Osteocyte (in vitro differentiated cells): ENCODE measurements around the gene MPV17L. TPM values are rescaled to one million over a fixed set of nuclear protein-coding genes. Genes with fewer than 3 reads are reported as not detected.
"Not testable (repeated sequence)": the region's sequence is repeated elsewhere in the genome, so short reads cannot be mapped to it uniquely, and the experiment has no call there.

Experiments
- DNase-seq: peaks from one replicate; pipeline ENCODE4 v3.0.0; 2021; ENCODE audit warnings: mixed read lengths; ENCODE audit not compliant: unreplicated experiment; ENCODE audit errors: extremely low spot score
- H3K27ac Mint-ChIP-seq: one replicate; pipeline ENCODE4 v1.8.0; 2021; ENCODE audit warnings: mild to moderate bottlenecking, mixed read lengths; ENCODE audit not compliant: unreplicated experiment
- H3K27me3 Mint-ChIP-seq: one replicate; pipeline ENCODE4 v1.8.0; 2021; ENCODE audit warnings: mixed read lengths; ENCODE audit not compliant: unreplicated experiment
- H3K36me3 Mint-ChIP-seq: one replicate; pipeline ENCODE4 v1.8.0; 2021; ENCODE audit warnings: mixed read lengths; ENCODE audit not compliant: unreplicated experiment
- H3K4me1 Mint-ChIP-seq: one replicate; pipeline ENCODE4 v1.8.0; 2021; ENCODE audit warnings: mixed read lengths; ENCODE audit not compliant: unreplicated experiment
- H3K4me3 Mint-ChIP-seq: one replicate; pipeline ENCODE4 v1.8.0; 2021; ENCODE audit warnings: mild to moderate bottlenecking, moderate library complexity, mixed read lengths; ENCODE audit not compliant: unreplicated experiment
- H3K9me3 Mint-ChIP-seq: one replicate; pipeline ENCODE4 v1.8.0; 2021; ENCODE audit warnings: mixed read lengths; ENCODE audit not compliant: unreplicated experiment
- total RNA-seq: library from RNA; stranded (reverse); gene quantifications from 2 replicates; pipeline ENCODE4 v1.2.1, GENCODE V29; 2021
- TF ChIP-seq, protein P1 (sequence below): fragments of 200-600 bp; sonication (generic); IDR thresholded peaks from 2 replicates; pipeline ENCODE4 v1.5.0; 2021; ENCODE audit warnings: antibody characterized with exemption, mild to moderate bottlenecking, moderate library complexity

MPV17L gene
- total RNA-seq, 1 donor from 2014 or later, result 1.3 TPM

- not testable (repeated sequence) for DNase-seq, H3K36me3 Mint-ChIP-seq, H3K9me3 Mint-ChIP-seq, H3K27ac Mint-ChIP-seq, H3K4me1 Mint-ChIP-seq
- peaks cover 13% of the 10 kb centered on the region for H3K27me3 Mint-ChIP-seq
- peak overlapping the region; percentile 62 for H3K4me3 Mint-ChIP-seq
These were observed 915 bp downstream of the MPV17L start for GRCh38 chr16:15396509-15396829.

- TF ChIP-seq, protein P1, sequence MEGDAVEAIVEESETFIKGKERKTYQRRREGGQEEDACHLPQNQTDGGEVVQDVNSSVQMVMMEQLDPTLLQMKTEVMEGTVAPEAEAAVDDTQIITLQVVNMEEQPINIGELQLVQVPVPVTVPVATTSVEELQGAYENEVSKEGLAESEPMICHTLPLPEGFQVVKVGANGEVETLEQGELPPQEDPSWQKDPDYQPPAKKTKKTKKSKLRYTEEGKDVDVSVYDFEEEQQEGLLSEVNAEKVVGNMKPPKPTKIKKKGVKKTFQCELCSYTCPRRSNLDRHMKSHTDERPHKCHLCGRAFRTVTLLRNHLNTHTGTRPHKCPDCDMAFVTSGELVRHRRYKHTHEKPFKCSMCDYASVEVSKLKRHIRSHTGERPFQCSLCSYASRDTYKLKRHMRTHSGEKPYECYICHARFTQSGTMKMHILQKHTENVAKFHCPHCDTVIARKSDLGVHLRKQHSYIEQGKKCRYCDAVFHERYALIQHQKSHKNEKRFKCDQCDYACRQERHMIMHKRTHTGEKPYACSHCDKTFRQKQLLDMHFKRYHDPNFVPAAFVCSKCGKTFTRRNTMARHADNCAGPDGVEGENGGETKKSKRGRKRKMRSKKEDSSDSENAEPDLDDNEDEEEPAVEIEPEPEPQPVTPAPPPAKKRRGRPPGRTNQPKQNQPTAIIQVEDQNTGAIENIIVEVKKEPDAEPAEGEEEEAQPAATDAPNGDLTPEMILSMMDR, result no peak
- Mint-ChIP-seq H3K4me3 (no peak overlapping the region), H3K9me3 (no peaks in the 10 kb centered on the region), H3K27me3 (peaks cover 12% of the 10 kb centered on the region), H3K36me3 (no peaks in the 10 kb centered on the region), H3K27ac (no peak overlapping the region), H3K4me1 (no peaks in the 10 kb centered on the region)
- DNase-seq, result no peak
These were observed 1.5 kb downstream of the MPV17L start for GRCh38 chr16:15396948-15397594.

DNA sequence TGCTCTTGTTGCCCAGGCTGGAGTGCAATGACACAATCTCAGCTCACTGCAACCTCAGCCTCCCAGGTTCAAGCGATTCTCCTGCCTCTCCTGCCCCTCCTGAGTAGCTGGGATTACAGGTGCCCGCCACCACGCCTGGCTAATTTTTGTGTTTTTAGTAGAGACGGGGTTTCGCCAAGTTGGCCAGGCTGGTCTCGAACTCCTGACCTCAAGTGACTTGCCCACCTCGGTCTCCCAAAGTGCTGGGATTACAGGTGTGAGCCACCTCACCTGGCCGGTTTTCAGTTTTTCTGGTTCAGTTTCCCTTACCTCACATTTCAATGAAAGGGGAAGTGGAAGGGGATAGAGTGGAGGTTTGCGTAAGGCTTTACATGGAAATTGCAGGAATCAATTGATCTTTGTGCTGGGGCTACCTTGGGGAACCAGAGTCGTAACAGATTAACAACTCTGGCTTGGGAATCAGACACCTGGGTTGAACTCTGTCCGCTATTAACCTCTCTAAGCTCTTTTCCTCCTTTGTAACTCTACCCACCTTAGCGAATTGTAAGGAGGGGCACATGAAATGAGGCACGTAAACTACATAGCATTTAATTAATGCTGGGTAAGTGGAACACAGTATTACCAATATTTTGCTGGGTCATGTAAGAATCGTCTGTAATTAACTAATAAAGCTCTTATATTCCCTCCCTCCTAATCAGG lies 3.2 kb downstream of the MPV17L start:
- Mint-ChIP-seq H3K9me3 (no peaks in the 10 kb centered on the region), H3K4me3 (no peak overlapping the region), H3K27me3 (peaks cover 10% of the 10 kb centered on the region), H3K36me3 (no peaks in the 10 kb centered on the region), H3K4me1 (no peaks in the 10 kb centered on the region), H3K27ac (no peak overlapping the region)
- no peak for DNase-seq
- TF ChIP-seq, protein P1, result no peak

- Mint-ChIP-seq H3K36me3 (no peaks in the 10 kb centered on the region), H3K4me3 (no peak overlapping the region), H3K4me1 (no peaks in the 10 kb centered on the region), H3K27ac (no peak overlapping the region), H3K9me3 (no peaks in the 10 kb centered on the region), H3K27me3 (peaks cover 10% of the 10 kb centered on the region)
- DNase-seq, result no peak
- TF ChIP-seq, protein P1, result no peak
These were observed 3.8 kb downstream of the MPV17L start for GRCh38 chr16:15399317-15399716.

DNA sequence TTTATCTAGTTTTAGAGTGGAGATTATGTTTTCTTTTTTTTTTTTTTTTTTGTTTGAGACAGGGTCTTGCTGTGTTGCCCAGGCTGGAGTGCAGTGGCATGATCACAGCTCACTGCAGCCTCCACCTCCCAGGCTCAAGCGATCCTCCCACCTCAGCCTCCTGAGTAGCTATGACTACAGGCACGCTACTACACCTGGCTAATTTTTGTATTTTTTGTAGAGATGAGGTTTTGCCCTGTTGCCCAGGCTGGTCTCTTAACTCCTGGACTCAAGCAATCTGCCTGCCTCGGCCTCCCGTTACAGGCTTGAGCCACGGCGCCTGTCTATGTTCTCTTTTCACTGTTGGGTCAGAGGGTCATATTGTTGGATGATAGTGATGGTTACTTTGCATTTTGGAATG lies 4.8 kb downstream of the MPV17L start:
- DNase-seq, H3K36me3 Mint-ChIP-seq, H3K4me1 Mint-ChIP-seq, H3K27me3 Mint-ChIP-seq, H3K27ac Mint-ChIP-seq, H3K4me3 Mint-ChIP-seq, H3K9me3 Mint-ChIP-seq: not testable (repeated sequence)

DNA sequence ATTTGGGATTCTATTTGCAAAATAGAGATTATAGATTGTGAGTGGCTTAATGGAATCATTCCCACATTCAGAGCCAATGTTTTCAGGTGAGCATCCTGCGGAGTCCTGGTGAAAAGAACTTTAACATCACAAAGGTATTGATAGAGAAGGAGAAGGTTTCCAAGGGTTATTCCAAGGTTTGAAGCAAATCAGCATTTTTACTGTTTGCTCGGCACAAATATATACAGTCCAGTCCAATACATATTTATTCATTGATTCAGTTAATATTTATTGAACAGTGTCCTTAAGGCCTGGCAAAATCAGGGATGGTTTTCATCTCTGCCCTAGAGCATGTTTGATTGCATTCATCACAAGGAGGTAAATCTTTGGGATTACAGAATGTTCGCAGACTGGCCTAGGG lies 6.4 kb downstream of the MPV17L start:
- H3K27me3 Mint-ChIP-seq, result peaks cover 5% of the 10 kb centered on the region
- H3K4me3 Mint-ChIP-seq, result no peak overlapping the region
- H3K36me3 Mint-ChIP-seq, result no peaks in the 10 kb centered on the region
- no peaks in the 10 kb centered on the region for H3K4me1 Mint-ChIP-seq
- DNase-seq, result no peak
- TF ChIP-seq, protein P1, result no peak
- no peak overlapping the region for H3K27ac Mint-ChIP-seq
- H3K9me3 Mint-ChIP-seq, result no peaks in the 10 kb centered on the region
